Hematopoietic multipotent progenitor cell treated with erythropoietin and hydrocortisone succinate and interleukin-3 and kit ligand, for 8 days (in vitro differentiated cells): ENCODE results near the gene HSD11B1L.
"Not testable (repeated sequence)": the region's sequence is repeated elsewhere in the genome, so short reads cannot be mapped to it uniquely, and the experiment has no call there.

Experiments used
- DNase-seq: peaks from one replicate; pipeline ENCODE4 v3.0.0-alpha.2; 2015

The HSD11B1L gene

GRCh38 chr19:5703819-5704818, 23.3 kb downstream of the HSD11B1L start:
- DNase-seq, result no peak

GRCh38 chr19:5705552-5705951, 24.7 kb downstream of the HSD11B1L start:
- no peak for DNase-seq

- DNase-seq, result no peak
Measured at GRCh38 chr19:5706876-5707573, 26.2 kb downstream of the HSD11B1L start.

GRCh38 chr19:5707576-5708575, 27.0 kb downstream of the HSD11B1L start:
- DNase-seq, result no peak

GRCh38 chr19:5711025-5711424, 30.2 kb downstream of the HSD11B1L start:
- DNase-seq, result no peak

GRCh38 chr19:5711713-5712161, 30.9 kb downstream of the HSD11B1L start:
- no peak for DNase-seq

GRCh38 chr19:5713228-5713627, 32.4 kb downstream of the HSD11B1L start:
- DNase-seq, result no peak

- DNase-seq, result no peak
Measured at GRCh38 chr19:5714816-5715215, 34.0 kb downstream of the HSD11B1L start.

- no peak for DNase-seq
Measured at GRCh38 chr19:5717215-5717935, 36.5 kb downstream of the HSD11B1L start.

- DNase-seq, result no peak
Measured at GRCh38 chr19:5718037-5718578, 37.3 kb downstream of the HSD11B1L start.

GRCh38 chr19:5718579-5719273, 37.9 kb downstream of the HSD11B1L start:
- DNase-seq, result peak; percentile 82

- peak; percentile 41 for DNase-seq
Measured at GRCh38 chr19:5719274-5719960, 38.6 kb downstream of the HSD11B1L start.

GRCh38 chr19:5719961-5720790, 39.3 kb downstream of the HSD11B1L start, which contains the start of the genes CATSPERD and LONP1:
CATSPERD (plus strand) TSS chr19:5720637; CDS start chr19:5720738, 101 bp downstream.
LONP1 (minus strand) TSS chr19:5720146; CDS start chr19:5720132, 14 bp downstream.
- DNase-seq, result peak; percentile 99

- no peak for DNase-seq
Measured at GRCh38 chr19:5727453-5728050, 46.7 kb downstream of the HSD11B1L start.

GRCh38 chr19:5733172-5733571, 52.3 kb downstream of the HSD11B1L start:
- DNase-seq, result not testable (repeated sequence)
